HepG2 (cell line): ENCODE data around the gene MIF. TPM values are rescaled to one million over a fixed set of nuclear protein-coding genes. Genes with fewer than 3 reads are reported as not detected.

ENCODE experiments used
- ATAC-seq: fragments of 200-7000 bp; cut with Tn5 transposase; 3 replicates; pipeline ENCODE4 v1.9.1; 2020; ENCODE audit warnings: mild to moderate bottlenecking, moderate library complexity
- BruUV-seq: library from RNA; stranded (reverse); fragments of 400-500 nt; replicated peaks from 2 replicates; lab custom pipeline; 2021; lab: Mats Ljungman, UMichigan
- CTCF ChIA-PET: fragments of 300-600 bp; formaldehyde crosslinking; extraction: SDS; loops from one replicate; lab custom pipeline; 2021; ENCODE audit warnings: low total read pairs, inconsistent platforms, low intra/inter-chr PET ratio; lab: Yijun Ruan, JAX
- POLR2A ChIA-PET: fragments of 350-600 bp; sonication (Branson Sonifier 250); formaldehyde crosslinking; loops from one replicate; lab custom pipeline; 2020; ENCODE audit warnings: antibody characterized with exemption, inconsistent platforms; lab: Yijun Ruan, JAX
- DNase-seq: peaks from one replicate; pipeline ENCODE4 v3.0.0-alpha.2; 2015; ENCODE audit warnings: low spot score
- FAIRE-seq: peaks from 3 replicates; lab custom pipeline; 2011; peaks lifted over from hg19 to GRCh38; lab: Jason Lieb, UNC
- H2AFZ ChIP-seq: one replicate; pipeline ENCODE4 v1.6.1; 2011; ENCODE audit warnings: low read length, inconsistent platforms
- H3K27ac ChIP-seq: fragments of 300-600 bp; 3 replicates; pipeline ENCODE4 v1.8.0; 2011; ENCODE audit warnings: mixed run types, mild to moderate bottlenecking, mixed read lengths, low read length, inconsistent platforms; ENCODE audit not compliant: insufficient read depth; ENCODE audit errors: extremely low read length
- H3K27me3 ChIP-seq, 2 experiments: fragments of 200-600 bp in 1 of 2; 2 replicates in 1 of 2; 3 replicates in 1 of 2; pipeline versions ENCODE4 v1.6.0 to v1.8.0; 2011; ENCODE audit warnings: low read length in 2 of 2, mild to moderate bottlenecking in 2 of 2, moderate library complexity in 2 of 2, inconsistent platforms in 1 of 2; ENCODE audit not compliant: insufficient read depth in 2 of 2, control insufficient read depth in 1 of 2
- H3K36me3 ChIP-seq, 2 experiments: fragments of 200-600 bp in 1 of 2; replicated peaks in 1 of 2; 2 replicates in 1 of 2; 3 replicates in 1 of 2; pipeline versions ENCODE4 v1.5.1 to v1.8.0; 2011; ENCODE audit warnings: low read length in 2 of 2, inconsistent platforms in 1 of 2; ENCODE audit not compliant: insufficient read depth in 2 of 2, control insufficient read depth in 1 of 2
- H3K4me1 ChIP-seq: 2 replicates; pipeline ENCODE4 v1.5.1; 2012; ENCODE audit warnings: low read length, inconsistent platforms; ENCODE audit not compliant: insufficient read depth
- H3K4me2 ChIP-seq: 2 replicates; pipeline ENCODE4 v1.6.0; 2011; ENCODE audit warnings: low read depth, low read length, inconsistent platforms
- H3K4me3 ChIP-seq, 3 experiments: fragments of 200-600 bp in 1 of 3; sonication (generic), shearing (Covaris generic) in 1 of 3; replicated peaks in 1 of 3; 2 replicates each; pipeline ENCODE4 v1.5.1; 2011 to 2016; ENCODE audit warnings: low read length in 3 of 3, inconsistent platforms in 2 of 3, low read depth in 2 of 3, mild to moderate bottlenecking in 2 of 3, control low read depth in 1 of 3, mixed read lengths in 1 of 3; ENCODE audit not compliant: insufficient read depth in 1 of 3
- H3K79me2 ChIP-seq: one replicate; pipeline ENCODE4 v1.6.1; 2011; ENCODE audit warnings: low read length, inconsistent platforms; ENCODE audit not compliant: insufficient read depth
- H3K9ac ChIP-seq: 2 replicates; pipeline ENCODE4 v1.6.0; 2011; ENCODE audit warnings: mild to moderate bottlenecking, low read depth, low read length, inconsistent platforms; ENCODE audit not compliant: insufficient read depth
- H3K9me3 ChIP-seq: 2 replicates; pipeline ENCODE4 v1.5.1; 2012; ENCODE audit warnings: mild to moderate bottlenecking, low read length
- H4K20me1 ChIP-seq: 2 replicates; pipeline ENCODE4 v1.6.0; 2011; ENCODE audit warnings: inconsistent platforms, mild to moderate bottlenecking, low read length, moderate library complexity; ENCODE audit not compliant: insufficient read depth
- ATF7 ChIP-seq, 2 experiments: fragments of 450-650 bp in 1 of 2; sonication (generic) in 1 of 2; formaldehyde crosslinking in 1 of 2; IDR thresholded peaks; 2 replicates each; pipeline versions ENCODE4 v1.4.0 to v1.6.1; 2016 to 2020; ENCODE audit warnings: antibody characterized with exemption in 1 of 2, mild to moderate bottlenecking in 1 of 2, missing genetic modification reagents in 1 of 2
- GTF2F1 ChIP-seq: fragments of 150-350 bp; IDR thresholded peaks from 2 replicates; pipeline ENCODE4 v1.6.1; 2014; ENCODE audit warnings: low read length
- HOXA7 ChIP-seq: sonication (generic); formaldehyde crosslinking; IDR thresholded peaks from 2 replicates; pipeline ENCODE4 v1.8.1; 2022; ENCODE audit warnings: mild to moderate bottlenecking, missing genetic modification reagents, moderate library complexity
- ZNF350 ChIP-seq: sonication (generic); formaldehyde crosslinking; IDR thresholded peaks from 2 replicates; pipeline ENCODE4 v1.4.0; 2020; ENCODE audit warnings: mild to moderate bottlenecking, low read depth, missing genetic modification reagents, borderline replicate concordance
- WGBS: methylation state at CpG from one replicate; pipeline ENCODE4 v1.1.6; 2017; ENCODE audit warnings: low lambda C conversion rate; 5-methylcytosine and 5-hydroxymethylcytosine counted together
- in situ Hi-C: cut with HindIII; loops from 2 replicates; pipeline ENCODE4 v1.10.0; 2017; ENCODE audit warnings: low pct_unique_long_range_greater_than_20kb; ENCODE audit not compliant: extremely low pct_ligation_motif_present
- intact Hi-C: fragments of 100-400 bp; cut with micrococcal nuclease; formaldehyde crosslinking; loops from one replicate; pipeline ENCODE4 v1.10.0; 2022; ENCODE audit not compliant: unreplicated experiment
- polyA plus RNA-seq, 8 experiments: library from polyadenylated mRNA; depleted of rRNA in 3 of 8; stranded (reverse) in 7 of 8; unstranded in 1 of 8; fragments of >200 nt; fragmentation: Illumina TruSeq in 4 of 8; extraction: Trizol in 4 of 8; gene quantifications; 2 replicates each; pipeline versions ENCODE4 v1.2.1 to v1.2.3, GENCODE V29; 2011 to 2016; ENCODE audit warnings: low read depth in 4 of 8, missing spikeins in 1 of 8, mixed read lengths in 1 of 8; ENCODE audit not compliant: insufficient read depth in 1 of 8
- total RNA-seq, 5 experiments: library from RNA; depleted of rRNA; stranded (reverse); fragments of >200 nt; fragmentation: Illumina TruSeq; extraction: Trizol; gene quantifications; 2 replicates each; pipeline ENCODE4 v1.2.3, GENCODE V29; 2016; ENCODE audit warnings: low read depth in 1 of 5
- TF ChIP-seq, protein P1 (sequence below): IDR thresholded peaks from 2 replicates; pipeline ENCODE4 v1.6.1; 2016; ENCODE audit warnings: control low read depth
- TF ChIP-seq, protein P2 (sequence below): sonication (generic); formaldehyde crosslinking; IDR thresholded peaks from 2 replicates; pipeline ENCODE4 v1.5.0; 2020; ENCODE audit warnings: mild to moderate bottlenecking, missing genetic modification reagents

The MIF gene
- total and polyA plus RNA-seq, 2 of the 13 experiments (the other 11 are each of a cell fraction or from before 2014, with no cell fraction given) = 634 to 675 TPM

- DNase-seq (no peak), ATAC-seq (no peak), FAIRE-seq (no peak)
- peaks cover 23% of the 10 kb centered on the region for H3K4me1 ChIP-seq
- no peaks in the 10 kb centered on the region for H3K27me3 ChIP-seq
- H3K27ac ChIP-seq = no peak overlapping the region
- H4K20me1 ChIP-seq = no peaks in the 10 kb centered on the region
- H3K4me2 ChIP-seq = no peak overlapping the region
- no TSS peak for BruUV-seq
- ChIA-PET CTCF (no interaction called here), POLR2A (no interaction called here)
- H3K4me3 ChIP-seq = no peak overlapping the region
- H3K36me3 ChIP-seq = peaks cover 6 to 16% of the 10 kb centered on the region in 2 experiments; a peak in 3 of 5 replicates
- 83% methylated on average over 7 of the region's 20 CpGs for WGBS
- no peak overlapping the region for H2AFZ ChIP-seq
- intact Hi-C loops = no loop called here
- in situ Hi-C loops = no loop called here
- H3K79me2 ChIP-seq = no peaks in the 10 kb centered on the region
- H3K9ac ChIP-seq = no peak overlapping the region
- H3K9me3 ChIP-seq = no peaks in the 10 kb centered on the region
- TF ChIP-seq HOXA7 = no peak
- no peak for TF ChIP-seq ZNF350
- TF ChIP-seq, protein P1, sequence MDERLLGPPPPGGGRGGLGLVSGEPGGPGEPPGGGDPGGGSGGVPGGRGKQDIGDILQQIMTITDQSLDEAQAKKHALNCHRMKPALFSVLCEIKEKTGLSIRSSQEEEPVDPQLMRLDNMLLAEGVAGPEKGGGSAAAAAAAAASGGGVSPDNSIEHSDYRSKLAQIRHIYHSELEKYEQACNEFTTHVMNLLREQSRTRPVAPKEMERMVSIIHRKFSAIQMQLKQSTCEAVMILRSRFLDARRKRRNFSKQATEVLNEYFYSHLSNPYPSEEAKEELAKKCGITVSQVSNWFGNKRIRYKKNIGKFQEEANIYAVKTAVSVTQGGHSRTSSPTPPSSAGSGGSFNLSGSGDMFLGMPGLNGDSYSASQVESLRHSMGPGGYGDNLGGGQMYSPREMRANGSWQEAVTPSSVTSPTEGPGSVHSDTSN (CRISPR knock-in tag) = no peak
- TF ChIP-seq GTF2F1 = no peak
- TF ChIP-seq ATF7 (IDR thresholded peaks at IDR 0.05) = no peak
- TF ChIP-seq ATF7 (CRISPR knock-in tag; IDR thresholded peaks at IDR 0.05) = no peak
- TF ChIP-seq, protein P2, sequence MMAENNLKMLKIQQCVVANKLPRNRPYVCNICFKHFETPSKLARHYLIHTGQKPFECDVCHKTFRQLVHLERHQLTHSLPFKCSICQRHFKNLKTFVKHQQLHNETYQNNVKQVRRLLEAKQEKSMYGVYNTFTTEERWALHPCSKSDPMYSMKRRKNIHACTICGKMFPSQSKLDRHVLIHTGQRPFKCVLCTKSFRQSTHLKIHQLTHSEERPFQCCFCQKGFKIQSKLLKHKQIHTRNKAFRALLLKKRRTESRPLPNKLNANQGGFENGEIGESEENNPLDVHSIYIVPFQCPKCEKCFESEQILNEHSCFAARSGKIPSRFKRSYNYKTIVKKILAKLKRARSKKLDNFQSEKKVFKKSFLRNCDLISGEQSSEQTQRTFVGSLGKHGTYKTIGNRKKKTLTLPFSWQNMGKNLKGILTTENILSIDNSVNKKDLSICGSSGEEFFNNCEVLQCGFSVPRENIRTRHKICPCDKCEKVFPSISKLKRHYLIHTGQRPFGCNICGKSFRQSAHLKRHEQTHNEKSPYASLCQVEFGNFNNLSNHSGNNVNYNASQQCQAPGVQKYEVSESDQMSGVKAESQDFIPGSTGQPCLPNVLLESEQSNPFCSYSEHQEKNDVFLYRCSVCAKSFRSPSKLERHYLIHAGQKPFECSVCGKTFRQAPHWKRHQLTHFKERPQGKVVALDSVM (CRISPR knock-in tag) = no peak
Measured at GRCh38 chr22:23882370-23882769, 11.8 kb upstream of the MIF start.
